ENCODE data around the gene NOP56. TPM values are rescaled to one million over a fixed set of nuclear protein-coding genes. Genes with fewer than 3 reads are reported as not detected.

Gene NOP56
- total and polyA plus RNA-seq, 2 donors (not counting 3 experiments of a cell fraction or from before 2014, with no cell fraction given): 151 to 329 TPM

DNA sequence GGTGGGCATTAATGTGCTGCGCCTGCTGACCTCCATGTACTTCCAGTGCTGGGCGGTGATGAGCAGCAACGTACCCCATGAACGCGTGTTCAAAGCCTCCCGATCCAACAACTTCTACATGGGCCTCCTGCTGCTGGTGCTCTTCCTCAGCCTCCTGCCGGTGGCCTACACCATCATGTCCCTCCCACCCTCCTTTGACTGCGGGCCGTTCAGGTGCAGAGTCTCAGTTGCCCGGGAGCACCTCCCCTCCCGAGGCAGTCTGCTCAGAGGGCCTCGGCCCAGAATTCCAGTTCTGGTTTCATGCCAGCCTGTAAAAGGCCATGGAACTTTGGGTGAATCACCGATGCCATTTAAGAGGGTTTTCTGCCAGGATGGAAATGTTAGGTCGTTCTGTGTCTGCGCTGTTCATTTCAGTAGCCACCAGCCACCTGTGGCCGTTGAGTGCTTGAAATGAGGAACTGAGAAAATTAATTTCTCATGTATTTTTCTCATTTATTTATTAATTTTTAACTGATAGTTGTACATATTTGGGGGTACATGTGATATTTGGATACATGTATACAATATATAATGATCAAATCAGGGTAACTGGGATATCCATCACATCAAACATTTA is 35.2 kb upstream of the NOP56 start:
- Histone ChIP-seq H3K79me2 (ENCODE audit: control insufficient read depth, insufficient read depth, low read length) (no peaks in the 10 kb centered on the region), H3K36me3 (ENCODE audit: control insufficient read depth in 2 of 2, extremely low read depth in 1 of 2, insufficient read depth in 2 of 2, low read length in 2 of 2) (no peaks in the 10 kb centered on the region), H3K9me1 (replicated peaks; ENCODE audit: control insufficient read depth, extremely low read depth, insufficient read depth, low read length) (no peaks in the 10 kb centered on the region), H3K27ac (ENCODE audit: insufficient read depth, low read depth, low read length) (no peak overlapping the region), H4K20me1 (replicated peaks; ENCODE audit: control insufficient read depth, extremely low read depth, insufficient read depth, low read length) (no peaks in the 10 kb centered on the region), H3K9ac (replicated peaks; ENCODE audit: extremely low read depth, insufficient read depth, low read length) (no peak overlapping the region), H3K4me1 (ENCODE audit: control insufficient read depth, extremely low read depth, insufficient read depth, low read length) (no peaks in the 10 kb centered on the region), H3K9me3 (replicated peaks; ENCODE audit: control insufficient read depth, insufficient read depth, low read length) (no peaks in the 10 kb centered on the region), H3K4me3 (replicated peaks in 1 of 3; ENCODE audit: insufficient read depth in 1 of 3, low read depth in 1 of 3, low read length in 3 of 3) (no peak overlapping the region), H3K27me3 (ENCODE audit: control insufficient read depth in 2 of 2, insufficient read depth in 2 of 2, low read length in 2 of 2) (peaks cover 2 to 3% of the 10 kb centered on the region in 2 experiments), H3K4me2 (ENCODE audit: insufficient read depth, low read length) (no peak overlapping the region), H2AFZ (ENCODE audit: low read depth, low read length) (no peak overlapping the region)
- dilution Hi-C loops (cut with MboI; ENCODE audit: extremely low pct_ligation_motif_present, low sequenced_read_pairs) (no loop called here), intact Hi-C loops (cut with micrococcal nuclease) (no loop called here)
- ChIA-PET CTCF (no interaction called here), POLR2A (no interaction called here)
- no TSS peak for BruUV-seq (replicated peaks)
- TF ChIP-seq, protein P1, sequence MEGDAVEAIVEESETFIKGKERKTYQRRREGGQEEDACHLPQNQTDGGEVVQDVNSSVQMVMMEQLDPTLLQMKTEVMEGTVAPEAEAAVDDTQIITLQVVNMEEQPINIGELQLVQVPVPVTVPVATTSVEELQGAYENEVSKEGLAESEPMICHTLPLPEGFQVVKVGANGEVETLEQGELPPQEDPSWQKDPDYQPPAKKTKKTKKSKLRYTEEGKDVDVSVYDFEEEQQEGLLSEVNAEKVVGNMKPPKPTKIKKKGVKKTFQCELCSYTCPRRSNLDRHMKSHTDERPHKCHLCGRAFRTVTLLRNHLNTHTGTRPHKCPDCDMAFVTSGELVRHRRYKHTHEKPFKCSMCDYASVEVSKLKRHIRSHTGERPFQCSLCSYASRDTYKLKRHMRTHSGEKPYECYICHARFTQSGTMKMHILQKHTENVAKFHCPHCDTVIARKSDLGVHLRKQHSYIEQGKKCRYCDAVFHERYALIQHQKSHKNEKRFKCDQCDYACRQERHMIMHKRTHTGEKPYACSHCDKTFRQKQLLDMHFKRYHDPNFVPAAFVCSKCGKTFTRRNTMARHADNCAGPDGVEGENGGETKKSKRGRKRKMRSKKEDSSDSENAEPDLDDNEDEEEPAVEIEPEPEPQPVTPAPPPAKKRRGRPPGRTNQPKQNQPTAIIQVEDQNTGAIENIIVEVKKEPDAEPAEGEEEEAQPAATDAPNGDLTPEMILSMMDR (IDR thresholded peaks at IDR 0.05; ENCODE audit: extremely low read depth in 1 of 2, insufficient read depth in 1 of 2, low read depth in 1 of 2, low read length in 2 of 2): no peak
- DNase-seq (ENCODE audit: low read depth, low spot score) (no peak), FAIRE-seq (no peak)

DNA sequence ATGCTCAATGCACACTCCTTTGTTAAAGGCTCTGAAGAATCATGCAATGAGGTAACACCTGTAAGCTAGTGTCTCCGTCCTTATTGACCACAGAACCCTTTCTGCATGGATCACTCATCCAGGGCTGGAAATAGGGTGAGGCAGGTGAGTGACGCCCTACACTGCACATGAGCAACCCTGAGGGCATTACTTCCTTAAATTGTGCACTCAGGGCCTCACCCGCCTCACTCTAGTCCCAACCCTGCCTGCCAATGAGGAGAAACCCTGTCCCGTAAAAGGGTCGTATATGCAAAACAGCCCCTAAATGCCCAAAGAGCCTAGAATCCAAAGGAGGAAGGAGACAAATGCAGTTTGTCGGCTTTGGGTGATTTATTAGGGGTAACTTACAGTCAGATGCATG is 33.6 kb upstream of the NOP56 start:
- H3K4me3 ChIP-seq (replicated peaks in 1 of 3; ENCODE audit: insufficient read depth in 1 of 3, low read depth in 1 of 3, low read length in 3 of 3): no peak overlapping the region
- H3K27ac ChIP-seq (ENCODE audit: insufficient read depth, low read depth, low read length): no peak overlapping the region
- ChIA-PET POLR2A (no interaction called here), CTCF (no interaction called here)
- no peaks in the 10 kb centered on the region for H3K9me1 ChIP-seq (replicated peaks; ENCODE audit: control insufficient read depth, extremely low read depth, insufficient read depth, low read length)
- no peaks in the 10 kb centered on the region for H3K36me3 ChIP-seq (ENCODE audit: control insufficient read depth in 2 of 2, extremely low read depth in 1 of 2, insufficient read depth in 2 of 2, low read length in 2 of 2)
- no peak for TF ChIP-seq JUN (IDR thresholded peaks at IDR 0.05; ENCODE audit: borderline replicate concordance, insufficient read depth, insufficient read length, low read depth)
- no peak for TF ChIP-seq FOS (IDR thresholded peaks at IDR 0.05; ENCODE audit: borderline replicate concordance, insufficient read depth, low read length)
- no peak for TF ChIP-seq MYC (IDR thresholded peaks at IDR 0.05; ENCODE audit: low read depth, low read length)
- TF ChIP-seq, protein P1 (IDR thresholded peaks at IDR 0.05; ENCODE audit: extremely low read depth in 1 of 2, insufficient read depth in 1 of 2, low read depth in 1 of 2, low read length in 2 of 2): no peak
- TF ChIP-seq EZH2 (IDR thresholded peaks at IDR 0.05; ENCODE audit: borderline replicate concordance, low read depth, low read length, severe bottlenecking): no peak
- TF ChIP-seq, protein P2, sequence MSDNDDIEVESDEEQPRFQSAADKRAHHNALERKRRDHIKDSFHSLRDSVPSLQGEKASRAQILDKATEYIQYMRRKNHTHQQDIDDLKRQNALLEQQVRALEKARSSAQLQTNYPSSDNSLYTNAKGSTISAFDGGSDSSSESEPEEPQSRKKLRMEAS (IDR thresholded peaks at IDR 0.05; ENCODE audit: insufficient read depth, insufficient read length): no peak
- no peak for TF ChIP-seq GATA2 (IDR thresholded peaks at IDR 0.05; ENCODE audit: insufficient read depth, insufficient read length, low read depth, low read length)
- no peak for TF ChIP-seq POLR2A (IDR thresholded peaks at IDR 0.05; ENCODE audit: low read depth, low read length)
- no peak for TF ChIP-seq POLR2AphosphoS5 (IDR thresholded peaks at IDR 0.05; ENCODE audit: insufficient read depth, low read depth, low read length)
- peaks cover 0 to 3% of the 10 kb centered on the region in 2 experiments for H3K27me3 ChIP-seq (ENCODE audit: control insufficient read depth in 2 of 2, insufficient read depth in 2 of 2, low read length in 2 of 2)
- FAIRE-seq: no peak
- no peak overlapping the region for H3K4me2 ChIP-seq (ENCODE audit: insufficient read depth, low read length)
- dilution Hi-C loops (cut with MboI; ENCODE audit: extremely low pct_ligation_motif_present, low sequenced_read_pairs) (no loop called here), intact Hi-C loops (cut with micrococcal nuclease) (no loop called here)
- H2AFZ ChIP-seq (ENCODE audit: low read depth, low read length): no peak overlapping the region
- DNase-seq (ENCODE audit: low read depth, low spot score): no peak
- H4K20me1 ChIP-seq (replicated peaks; ENCODE audit: control insufficient read depth, extremely low read depth, insufficient read depth, low read length): no peaks in the 10 kb centered on the region
- no peaks in the 10 kb centered on the region for H3K9me3 ChIP-seq (replicated peaks; ENCODE audit: control insufficient read depth, insufficient read depth, low read length)
- BruUV-seq (replicated peaks): no TSS peak
- H3K4me1 ChIP-seq (ENCODE audit: control insufficient read depth, extremely low read depth, insufficient read depth, low read length): no peaks in the 10 kb centered on the region
- no peaks in the 10 kb centered on the region for H3K79me2 ChIP-seq (ENCODE audit: control insufficient read depth, insufficient read depth, low read length)
- no peak overlapping the region for H3K9ac ChIP-seq (replicated peaks; ENCODE audit: extremely low read depth, insufficient read depth, low read length)

All from endothelial cell of umbilical vein (primary cell).